OCI-LY1 (cell line): ENCODE results near the gene ARHGAP21.

Source experiments
- H2AFZ ChIP-seq: fragments of 200-600 bp; sonication (generic), shearing (Covaris generic); 2 replicates; pipeline ENCODE4 v1.6.0; 2014; ENCODE audit warnings: antibody characterized with exemption, mild to moderate bottlenecking, low read length
- H3F3A ChIP-seq: fragments of 200-600 bp; sonication (generic), shearing (Covaris generic); 2 replicates; pipeline ENCODE4 v1.6.0; 2014; ENCODE audit warnings: mild to moderate bottlenecking, antibody characterized with exemption, low read length, moderate library complexity; ENCODE audit not compliant: insufficient read depth
- H3K27ac ChIP-seq: fragments of 200-600 bp; sonication (generic); 2 replicates; pipeline ENCODE4 v1.5.1; 2014; ENCODE audit warnings: low read length, mixed run types, mild to moderate bottlenecking, low read depth; ENCODE audit not compliant: poor library complexity, severe bottlenecking
- H3K27me3 ChIP-seq: fragments of 200-600 bp; sonication (generic); 2 replicates; pipeline ENCODE4 v1.6.0; 2014; ENCODE audit warnings: antibody characterized with exemption, mild to moderate bottlenecking, low read length, moderate library complexity; ENCODE audit not compliant: insufficient read depth
- H3K36me3 ChIP-seq: fragments of 200-600 bp; sonication (generic); 2 replicates; pipeline ENCODE4 v1.6.1; 2014; ENCODE audit warnings: mild to moderate bottlenecking, antibody characterized with exemption, low read length, moderate library complexity, mixed read lengths; ENCODE audit not compliant: insufficient read depth
- H3K4me1 ChIP-seq: fragments of 200-600 bp; sonication (generic); 2 replicates; pipeline ENCODE4 v1.5.1; 2014; ENCODE audit warnings: mild to moderate bottlenecking, low read length, moderate library complexity; ENCODE audit not compliant: insufficient read depth, severe bottlenecking
- H3K4me2 ChIP-seq: fragments of 200-600 bp; sonication (generic), shearing (Covaris generic); 2 replicates; pipeline ENCODE4 v1.6.1; 2014; ENCODE audit warnings: low read length
- H3K4me3 ChIP-seq: fragments of 200-600 bp; sonication (generic); 2 replicates; pipeline ENCODE4 v1.5.1; 2014; ENCODE audit warnings: low read length, low read depth, mild to moderate bottlenecking, mixed read lengths; ENCODE audit not compliant: poor library complexity, severe bottlenecking
- H3K79me2 ChIP-seq: fragments of 200-600 bp; shearing (Covaris generic); 2 replicates; pipeline ENCODE4 v1.6.1; 2016; ENCODE audit warnings: mixed run types, low read length, mixed read lengths; ENCODE audit not compliant: insufficient read depth
- H3K9ac ChIP-seq: fragments of 200-600 bp; sonication (generic), shearing (Covaris generic); 2 replicates; pipeline ENCODE4 v1.6.1; 2014; ENCODE audit warnings: mild to moderate bottlenecking, low read length, mixed read lengths
- H3K9me2 ChIP-seq: fragments of 200-600 bp; sonication (generic), shearing (Covaris generic); 2 replicates; pipeline ENCODE4 v1.6.1; 2014; ENCODE audit warnings: low read depth, mild to moderate bottlenecking, low read length, mixed read lengths
- H3K9me3 ChIP-seq: fragments of 200-600 bp; shearing (Covaris generic); 2 replicates; pipeline ENCODE4 v1.6.1; 2014; ENCODE audit warnings: low read length, mixed read lengths
- H4K20me1 ChIP-seq: fragments of 200-600 bp; sonication (generic), shearing (Covaris generic); 2 replicates; pipeline ENCODE4 v1.6.0; 2016; ENCODE audit warnings: mild to moderate bottlenecking, low read length; ENCODE audit not compliant: insufficient read depth
- CTCF ChIP-seq: fragments of 200-600 bp; sonication (generic), shearing (Covaris generic); IDR thresholded peaks from 2 replicates; pipeline ENCODE4 v1.5.1; 2017; ENCODE audit warnings: mild to moderate bottlenecking, antibody characterized with exemption, low read length, moderate library complexity, mixed read lengths
- EZH2 ChIP-seq: fragments of 200-600 bp; sonication (generic), shearing (Covaris generic); IDR thresholded peaks from 2 replicates; pipeline ENCODE4 v1.8.0; 2017; ENCODE audit warnings: borderline replicate concordance, mixed run types, mild to moderate bottlenecking, antibody characterized with exemption, low read length, moderate library complexity, mixed read lengths

ARHGAP21 gene

GRCh38 chr10:24723386-24723787, 300 bp downstream of the ARHGAP21 start:
- H3K27ac ChIP-seq = no peak overlapping the region
- H3K4me2 ChIP-seq = peak overlapping the region; percentile 64; the same call in 1 of the 2 replicates
- no peaks in the 10 kb centered on the region for H3F3A ChIP-seq
- no peaks in the 10 kb centered on the region for H3K27me3 ChIP-seq
- no peaks in the 10 kb centered on the region for H3K9me2 ChIP-seq
- TF ChIP-seq CTCF (no peak), EZH2 (no peak)
- H3K4me3 ChIP-seq = peak overlapping the region; percentile 70
- H3K9me3 ChIP-seq = no peaks in the 10 kb centered on the region
- no peak overlapping the region for H2AFZ ChIP-seq
- no peaks in the 10 kb centered on the region for H4K20me1 ChIP-seq
- no peak overlapping the region; the same call in 1 of the 2 replicates for H3K9ac ChIP-seq
- H3K79me2 ChIP-seq = no peaks in the 10 kb centered on the region
- no peaks in the 10 kb centered on the region for H3K36me3 ChIP-seq
- H3K4me1 ChIP-seq = peaks cover 9% of the 10 kb centered on the region

GRCh38 chr10:24722676-24723385, 856 bp downstream of the ARHGAP21 start:
- no peaks in the 10 kb centered on the region for H3K9me3 ChIP-seq
- no peaks in the 10 kb centered on the region for H3K9me2 ChIP-seq
- H3K27me3 ChIP-seq = no peaks in the 10 kb centered on the region
- peak overlapping the region; percentile 64 for H3K4me3 ChIP-seq
- peak overlapping the region; percentile 63 for H3K9ac ChIP-seq
- TF ChIP-seq EZH2 (no peak), CTCF (no peak)
- H3K27ac ChIP-seq = no peak overlapping the region
- no peaks in the 10 kb centered on the region for H3F3A ChIP-seq
- no peak overlapping the region for H2AFZ ChIP-seq
- no peaks in the 10 kb centered on the region for H3K36me3 ChIP-seq
- peak overlapping the region; percentile 64 for H3K4me2 ChIP-seq
- no peaks in the 10 kb centered on the region for H4K20me1 ChIP-seq
- H3K79me2 ChIP-seq = no peaks in the 10 kb centered on the region
- peaks cover 9% of the 10 kb centered on the region for H3K4me1 ChIP-seq

GRCh38 chr10:24722131-24722675, 1.5 kb downstream of the ARHGAP21 start:
- H3K9me3 ChIP-seq = no peaks in the 10 kb centered on the region
- H3F3A ChIP-seq = no peaks in the 10 kb centered on the region
- no peaks in the 10 kb centered on the region for H3K36me3 ChIP-seq
- TF ChIP-seq CTCF = no peak
- H3K4me1 ChIP-seq = peaks cover 9% of the 10 kb centered on the region
- peak overlapping the region; percentile 64 for H3K4me3 ChIP-seq
- H3K9ac ChIP-seq = no peak overlapping the region; the same call in 1 of the 2 replicates
- peak overlapping the region; percentile 64 for H3K4me2 ChIP-seq
- no peaks in the 10 kb centered on the region for H3K27me3 ChIP-seq
- no peaks in the 10 kb centered on the region for H3K79me2 ChIP-seq
- H2AFZ ChIP-seq = no peak overlapping the region
- H3K27ac ChIP-seq = no peak overlapping the region
- no peaks in the 10 kb centered on the region for H3K9me2 ChIP-seq
- H4K20me1 ChIP-seq = no peaks in the 10 kb centered on the region
